ENCODE data around the gene EPHA6.

EPHA6 gene

DNA sequence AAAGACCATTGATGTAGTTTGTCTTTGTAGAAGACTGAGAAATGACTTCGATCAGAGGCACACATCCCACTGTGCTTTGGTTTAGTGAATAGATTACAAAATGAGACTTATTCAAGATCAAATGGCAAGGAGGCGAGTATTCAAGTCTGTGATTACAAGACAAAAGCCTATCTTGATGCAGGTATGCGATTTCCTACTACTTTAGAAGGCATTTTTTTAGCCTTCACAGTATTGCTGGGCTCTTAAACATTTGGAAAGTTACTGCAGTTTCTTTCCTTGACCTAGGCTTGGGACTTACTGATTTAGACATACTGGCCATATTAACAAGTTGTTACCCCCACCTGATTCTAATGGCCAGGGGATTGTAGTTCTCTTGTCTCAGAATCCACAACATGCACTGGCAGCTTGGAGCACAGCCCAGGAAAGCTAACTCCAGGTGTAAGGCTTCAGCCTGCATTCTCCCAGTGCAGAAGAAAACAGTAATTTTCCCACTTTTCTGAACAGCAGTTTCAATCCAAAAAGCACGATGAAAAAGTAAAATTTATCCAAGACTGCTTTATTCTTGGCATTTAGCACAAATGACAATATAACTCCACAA is 311.6 kb downstream of the EPHA6 start:
- no peak overlapping the region for H3K4me3 ChIP-seq (ENCODE audit: low read length)
- no peak for TF ChIP-seq ZNF274 (IDR thresholded peaks at IDR 0.05; ENCODE audit: low read depth, low read length)

DNA sequence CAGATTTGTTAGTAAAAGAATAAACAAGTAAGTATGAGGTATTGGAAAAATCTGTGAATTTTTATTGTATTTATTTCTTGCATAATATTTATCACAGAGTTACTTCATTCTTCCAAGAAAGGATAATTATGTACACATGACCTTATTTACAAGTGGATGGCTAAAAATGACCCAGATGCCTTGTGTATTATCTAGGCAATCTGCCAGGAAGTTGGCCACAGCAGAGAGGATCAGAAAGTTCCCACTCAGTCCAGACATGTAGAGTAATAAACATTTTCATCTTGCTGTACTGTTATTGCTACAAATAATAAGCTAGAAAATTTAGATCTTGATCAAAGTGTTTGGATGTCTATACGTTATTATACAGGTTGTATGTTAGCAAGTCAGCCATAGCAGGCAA is 317.1 kb downstream of the EPHA6 start:
- H3K4me3 ChIP-seq (ENCODE audit: low read length), result no peak overlapping the region
- no peak for TF ChIP-seq ZNF274 (IDR thresholded peaks at IDR 0.05; ENCODE audit: low read depth, low read length)

DNA sequence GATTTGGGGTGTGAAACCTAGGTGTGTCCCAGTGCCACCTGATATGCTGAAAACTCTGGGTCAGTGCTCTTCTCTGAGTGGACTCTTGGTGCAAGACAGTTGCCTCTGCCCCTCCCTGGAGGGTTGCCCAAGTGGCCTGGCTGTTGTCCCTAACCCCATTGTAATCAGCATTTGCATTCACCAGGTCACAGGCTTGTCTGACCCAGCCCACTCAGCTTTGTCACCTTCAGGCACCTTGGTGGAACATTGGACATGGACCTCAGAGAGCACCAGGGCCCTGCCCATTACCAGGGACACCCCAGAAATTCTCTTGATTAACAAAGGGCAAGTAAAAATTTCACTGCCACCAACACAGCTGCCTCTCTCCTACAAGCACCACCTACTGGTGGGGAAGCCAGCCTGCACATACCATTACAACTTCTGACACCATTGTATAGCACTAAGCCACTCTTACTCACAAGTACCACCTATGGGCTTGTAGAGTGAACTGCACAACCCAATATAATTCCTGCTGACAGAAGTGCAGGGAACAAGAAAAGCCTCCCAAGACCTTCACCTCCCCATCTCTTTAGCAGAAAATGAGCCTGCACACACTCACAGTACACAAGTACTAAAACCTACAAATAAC is 324.6 kb downstream of the EPHA6 start:
- H3K4me3 ChIP-seq (ENCODE audit: low read length), result no peak overlapping the region
- TF ChIP-seq ZNF274 (IDR thresholded peaks at IDR 0.05; ENCODE audit: low read depth, low read length), result no peak

DNA sequence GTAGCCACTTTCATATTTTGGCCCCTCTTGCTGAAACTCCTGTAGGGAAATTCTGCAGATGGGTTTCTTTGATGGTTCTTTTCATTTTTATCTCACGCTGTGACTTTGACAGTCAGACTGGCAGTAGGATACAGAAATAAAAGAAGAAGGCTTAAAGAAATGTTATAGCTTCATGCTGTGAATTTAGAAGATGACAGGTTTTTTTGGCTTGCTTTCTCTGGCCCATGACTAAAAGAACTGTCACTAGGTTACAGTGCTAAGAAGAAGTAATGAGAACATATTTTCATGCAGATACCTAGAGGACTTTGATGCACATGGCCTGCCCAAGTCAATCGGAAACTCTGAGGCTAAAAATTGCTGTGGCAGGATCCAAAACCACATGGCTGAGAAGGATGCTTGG is 334.5 kb downstream of the EPHA6 start:
- no peak overlapping the region for H3K4me3 ChIP-seq (ENCODE audit: low read length)
- TF ChIP-seq ZNF274 (IDR thresholded peaks at IDR 0.05; ENCODE audit: low read depth, low read length), result no peak

DNA sequence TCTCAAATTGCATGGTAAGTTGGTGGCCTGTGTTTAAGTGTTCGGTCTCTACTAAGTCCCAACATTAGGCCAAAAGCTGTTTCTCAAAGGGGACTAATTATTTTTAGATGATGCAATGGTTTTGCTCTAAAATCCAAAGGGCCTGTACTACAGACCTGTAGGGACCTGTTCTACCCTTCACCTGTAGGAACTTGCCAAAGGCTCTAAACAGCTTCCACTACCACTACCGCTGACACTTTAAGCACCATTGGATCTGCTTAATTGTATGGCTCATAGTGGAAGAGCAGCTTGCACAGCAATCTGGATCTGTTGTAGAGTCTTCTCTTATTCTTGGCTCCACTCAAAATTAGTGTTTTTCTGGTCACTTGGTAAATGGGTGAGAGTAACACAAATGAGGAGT is 346.8 kb downstream of the EPHA6 start:
- H3K4me3 ChIP-seq (ENCODE audit: low read length), result no peak overlapping the region
- no peak for TF ChIP-seq ZNF274 (IDR thresholded peaks at IDR 0.05; ENCODE audit: low read depth, low read length)

DNA sequence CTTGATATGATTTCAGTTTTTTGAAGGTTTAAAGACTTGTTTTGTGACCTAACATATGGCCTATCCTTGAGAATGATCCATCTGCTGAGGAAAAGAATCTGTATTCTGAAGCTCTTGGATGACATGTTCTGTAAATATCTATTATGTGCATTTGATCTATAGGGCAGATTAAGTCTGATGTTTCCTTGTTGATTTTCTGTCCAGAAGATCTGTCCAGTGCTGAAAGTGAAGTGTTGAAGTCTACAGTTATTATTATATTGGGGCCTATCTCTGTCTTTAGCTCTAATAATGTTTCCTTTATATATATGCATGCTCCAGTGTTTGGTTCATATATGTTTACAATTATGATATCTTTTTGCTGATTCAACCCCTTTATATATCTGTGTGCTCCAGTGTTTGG is 362.8 kb downstream of the EPHA6 start:
- TF ChIP-seq ZNF274 (IDR thresholded peaks at IDR 0.05; ENCODE audit: low read depth, low read length), result no peak
- no peak overlapping the region for H3K4me3 ChIP-seq (ENCODE audit: low read length)

DNA sequence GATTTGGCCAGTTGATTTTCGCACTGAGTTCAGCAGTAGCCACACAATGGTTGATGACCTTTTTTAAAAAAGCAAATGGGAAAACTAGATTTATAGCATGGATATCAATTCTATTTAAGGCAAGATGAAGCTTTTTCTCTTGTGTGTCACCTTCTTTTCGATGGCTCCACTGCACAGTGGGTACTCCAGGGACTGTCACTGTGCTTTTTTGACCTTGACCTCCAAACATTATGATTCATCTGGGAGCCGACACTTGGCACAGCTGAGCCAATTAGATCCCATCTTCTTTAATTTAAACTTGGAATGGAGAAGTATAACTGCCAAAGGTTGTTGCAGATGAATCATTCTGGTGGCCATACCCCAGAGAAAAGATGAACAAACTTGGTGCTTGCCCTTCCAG is 367.3 kb downstream of the EPHA6 start:
- no peak for TF ChIP-seq ZNF274 (IDR thresholded peaks at IDR 0.05; ENCODE audit: low read depth, low read length)
- no peak overlapping the region for H3K4me3 ChIP-seq (ENCODE audit: low read length)

DNA sequence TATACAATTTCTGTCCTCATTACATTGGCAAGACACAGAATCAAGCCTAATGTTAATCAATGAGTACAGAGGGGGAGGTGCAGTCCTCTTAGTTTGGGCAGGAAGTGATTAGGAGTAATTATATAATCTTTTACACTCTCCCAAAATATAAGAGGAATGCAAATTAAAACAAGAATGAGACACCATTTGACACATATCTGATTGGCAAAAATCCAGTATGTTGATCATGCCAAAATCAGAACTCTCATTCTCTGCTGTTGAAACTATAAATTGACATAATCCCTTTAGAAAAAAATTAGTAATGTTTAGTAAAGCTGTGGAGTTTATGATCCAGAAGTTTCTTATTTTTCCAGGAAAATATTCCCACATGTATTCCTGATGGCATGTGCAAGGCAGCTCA is 373.4 kb downstream of the EPHA6 start:
- H3K4me3 ChIP-seq (ENCODE audit: low read length), result no peak overlapping the region
- no peak for TF ChIP-seq ZNF274 (IDR thresholded peaks at IDR 0.05; ENCODE audit: low read depth, low read length)

DNA sequence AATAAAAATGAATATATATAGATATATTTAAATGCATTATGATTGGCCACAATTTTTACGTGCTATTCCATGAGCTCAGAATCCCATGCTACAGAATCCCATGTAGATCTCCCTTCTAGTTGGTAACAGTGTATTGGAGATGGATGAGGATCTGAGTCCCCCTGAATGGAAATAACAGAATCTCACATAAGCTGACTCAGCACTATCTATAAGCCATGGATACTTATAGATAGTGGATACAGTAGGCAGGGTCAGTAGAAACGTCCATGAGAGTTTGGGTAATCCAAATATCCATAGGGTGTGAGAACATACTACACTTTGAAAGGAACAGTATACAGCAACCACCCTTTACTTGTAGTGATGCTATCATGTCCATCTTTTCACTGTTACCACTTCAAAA is 375.4 kb downstream of the EPHA6 start:
- no peak for TF ChIP-seq ZNF274 (IDR thresholded peaks at IDR 0.05; ENCODE audit: low read depth, low read length)
- H3K4me3 ChIP-seq (ENCODE audit: low read length), result no peak overlapping the region

DNA sequence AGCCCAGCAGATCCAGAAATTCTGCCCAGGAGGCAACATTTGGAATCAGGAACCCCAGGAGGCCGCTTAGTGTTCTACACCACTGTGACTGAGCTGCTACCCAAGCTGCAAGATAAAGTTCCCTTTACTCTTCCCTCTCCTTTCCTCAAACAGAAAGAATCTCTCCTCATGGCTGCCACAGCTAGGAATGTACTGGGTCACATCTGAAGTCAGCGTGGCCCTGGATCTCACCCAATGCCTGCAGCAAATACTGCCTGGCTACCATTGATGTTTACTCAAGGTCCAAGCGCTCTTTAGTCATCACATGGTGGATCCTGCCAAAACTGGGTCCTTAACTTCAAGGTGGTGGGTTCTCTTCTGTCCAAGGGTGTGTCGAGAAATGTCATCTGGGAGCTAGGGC is 382.7 kb downstream of the EPHA6 start:
- no peak overlapping the region for H3K4me3 ChIP-seq (ENCODE audit: low read length)
- TF ChIP-seq ZNF274 (IDR thresholded peaks at IDR 0.05; ENCODE audit: low read depth, low read length), result no peak

DNA sequence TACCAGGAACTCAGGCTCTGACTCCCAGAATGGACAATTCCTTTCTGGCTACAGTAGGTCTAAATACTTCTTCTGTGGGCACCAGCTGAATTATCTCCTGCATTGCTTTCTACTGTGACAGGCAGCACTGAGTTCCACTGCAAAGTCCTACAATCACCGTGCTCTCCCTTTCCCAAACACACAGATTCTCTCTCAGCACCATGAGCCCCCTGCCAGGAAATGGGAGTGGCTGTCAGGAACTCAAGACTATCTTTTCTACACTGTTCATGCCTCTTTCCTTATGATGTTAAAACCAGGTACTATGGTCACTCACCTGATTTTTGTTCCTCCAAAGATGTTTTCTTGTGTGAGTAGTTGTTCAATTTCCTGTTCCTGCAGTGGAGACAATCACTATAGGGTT is 383.4 kb downstream of the EPHA6 start:
- no peak overlapping the region for H3K4me3 ChIP-seq (ENCODE audit: low read length)
- no peak for TF ChIP-seq ZNF274 (IDR thresholded peaks at IDR 0.05; ENCODE audit: low read depth, low read length)

DNA sequence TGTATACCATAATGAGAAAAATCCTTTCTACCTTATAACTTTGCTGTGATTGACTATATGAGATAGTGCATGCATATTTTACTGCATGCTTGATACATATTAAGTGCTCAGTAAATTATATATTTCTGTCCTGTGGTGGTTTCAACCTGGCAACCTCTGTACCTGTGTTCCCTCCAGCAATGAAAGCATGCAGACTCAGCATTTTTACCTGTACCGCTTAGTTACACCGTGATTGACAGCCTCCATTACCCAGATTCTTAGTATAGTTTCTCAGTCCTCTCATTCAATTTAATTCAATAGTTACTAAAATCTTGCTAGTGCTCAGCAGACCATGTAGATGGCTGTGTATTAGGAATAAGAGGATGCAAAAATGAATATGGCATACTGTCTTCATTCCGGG is 386.0 kb downstream of the EPHA6 start:
- TF ChIP-seq ZNF274 (IDR thresholded peaks at IDR 0.05; ENCODE audit: low read depth, low read length), result no peak

DNA sequence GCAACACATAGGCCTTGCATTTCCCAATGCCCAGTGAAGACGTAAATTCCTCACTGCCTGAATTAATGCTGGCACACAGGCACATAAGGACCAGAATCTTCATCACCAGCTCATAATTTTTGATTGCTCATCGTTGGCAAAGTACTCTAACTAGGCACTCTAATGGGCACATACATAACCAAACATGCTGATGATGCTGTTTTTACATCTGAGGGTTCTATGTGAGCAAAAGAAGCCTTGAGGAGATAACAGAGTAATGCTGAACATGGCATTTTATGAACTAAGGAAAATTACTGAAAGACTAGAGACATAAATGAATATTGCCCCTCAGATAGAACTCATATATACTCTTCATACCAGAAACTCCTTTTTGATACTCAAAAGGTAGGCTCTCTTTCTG is 387.4 kb downstream of the EPHA6 start:
- H3K4me3 ChIP-seq (ENCODE audit: low read length), result no peak overlapping the region
- no peak for TF ChIP-seq ZNF274 (IDR thresholded peaks at IDR 0.05; ENCODE audit: low read depth, low read length)

More for the DNA sequence above, 386.0 kb downstream of the EPHA6 start:
- H3K4me3 ChIP-seq (ENCODE audit: low read length), result no peak overlapping the region

DNA sequence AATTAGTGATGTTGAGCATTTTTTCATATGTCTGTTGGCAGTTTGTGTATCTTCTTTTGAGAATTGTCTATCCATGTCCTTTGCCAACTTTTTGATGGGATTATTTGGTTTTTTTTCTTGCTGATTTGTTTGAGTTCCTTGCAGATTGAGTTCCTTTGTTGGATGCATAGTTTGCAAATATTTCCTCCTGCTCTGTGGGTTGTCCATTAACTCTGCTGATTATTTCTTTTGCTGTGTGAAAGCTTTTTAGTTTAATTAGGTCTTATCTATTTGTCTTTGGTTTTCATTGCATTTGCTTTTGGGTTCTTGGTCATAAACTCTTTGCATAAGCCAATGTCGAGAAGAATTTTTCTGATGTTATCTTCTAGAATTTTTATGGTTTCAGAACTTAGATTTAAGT is 414.6 kb downstream of the EPHA6 start:
- no peak for TF ChIP-seq ZNF274 (IDR thresholded peaks at IDR 0.05; ENCODE audit: low read depth, low read length)
- H3K4me3 ChIP-seq (ENCODE audit: low read length), result no peak overlapping the region

DNA sequence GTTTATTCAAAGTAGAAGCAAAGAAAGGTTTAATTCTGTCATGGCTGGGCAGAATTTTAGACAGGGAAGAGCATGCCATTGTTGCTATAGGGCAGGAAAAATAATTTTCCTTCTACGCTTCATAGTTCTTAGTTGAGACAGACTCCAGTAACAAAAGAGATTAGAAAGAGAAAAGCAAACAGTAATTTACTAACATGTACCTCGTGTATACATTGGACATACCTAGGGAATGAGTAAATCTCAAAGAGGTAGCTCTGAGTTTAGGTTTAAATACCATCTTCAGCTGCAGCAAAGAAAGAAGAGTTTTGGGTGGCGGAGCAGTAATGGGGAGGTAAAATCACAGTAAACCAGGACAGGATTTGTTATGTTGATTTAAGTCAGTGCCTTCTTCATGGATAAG is 416.1 kb downstream of the EPHA6 start:
- H3K4me3 ChIP-seq (ENCODE audit: low read length), result no peak overlapping the region
- no peak for TF ChIP-seq ZNF274 (IDR thresholded peaks at IDR 0.05; ENCODE audit: low read depth, low read length)

Data from GM08714 (cell line).